ENCODE measurements around the gene ABCC2. TPM values are rescaled to one million over a fixed set of nuclear protein-coding genes. Genes with fewer than 3 reads are reported as not detected.

The ABCC2 gene
- total and polyA plus RNA-seq, 2 of the 4 experiments (the other 2 are of a cell fraction) = 0.21 to 0.36 TPM

- no peak overlapping the region for H2AK5ac ChIP-seq (ENCODE audit: low read depth, low read length)
- peak; percentile 25; the same call in 1 of the 2 replicates for TF ChIP-seq CTCF (conservative IDR thresholded peaks at IDR 0.05; ENCODE audit: low read depth, low read length)
- TF ChIP-seq SMC3 (IDR thresholded peaks at IDR 0.05; ENCODE audit: low read depth, low read length) = 0 out of 2 replicates have a peak, but pooled peaks have one; percentile 9
- no peak for TF ChIP-seq RCOR1 (IDR thresholded peaks at IDR 0.05; ENCODE audit: insufficient replicate concordance, low read length)
- TF ChIP-seq RAD21 (IDR thresholded peaks at IDR 0.05; ENCODE audit: low read length) = 0 out of 2 replicates have a peak, but pooled peaks have one; percentile 15
- POLR2A ChIA-PET (ENCODE audit: unreplicated experiment) = interaction anchor here (0.6 kb wide), 1 partner anchor 1202 kb away, joined by 15 read pairs; no protein-coding TSS in a partner anchor
- dilution Hi-C loops (cut with HindIII; ENCODE audit: low sequenced_read_pairs, unreplicated experiment) = no loop called here
- no peaks in the 10 kb centered on the region for H4K20me1 ChIP-seq (ENCODE audit: insufficient read depth, low read length)
- no peaks in the 10 kb centered on the region for H3K79me1 ChIP-seq (ENCODE audit: low read depth in 1 of 2, low read length in 2 of 2)
- H3K18ac ChIP-seq (ENCODE audit: low read depth, low read length) = no peak overlapping the region
- no peak overlapping the region for H2BK20ac ChIP-seq (ENCODE audit: low read depth, low read length)
- ATAC-seq (ENCODE audit: low read depth) = no peak
- H3K9me3 ChIP-seq (ENCODE audit: control insufficient read depth, insufficient read depth, low read length) = no peaks in the 10 kb centered on the region
- H3K27me3 ChIP-seq (ENCODE audit: control insufficient read depth, insufficient read depth, low read length) = peaks cover 2% of the 10 kb centered on the region
- no peaks in the 10 kb centered on the region; the same call in 1 of the 2 replicates for H3K4me1 ChIP-seq (ENCODE audit: control insufficient read depth, insufficient read depth, low read length)
- in situ Hi-C loops (cut with MboI; ENCODE audit: low sequenced_read_pairs) = no loop called here
- BruUV-seq (replicated peaks) = no TSS peak
- no peaks in the 10 kb centered on the region for H3K9me1 ChIP-seq (ENCODE audit: insufficient read depth, low read length)
- H3K4me3 ChIP-seq (ENCODE audit: insufficient read depth, low read depth, low read length) = no peak overlapping the region
- H3K9ac ChIP-seq (ENCODE audit: low read depth, low read length) = no peak overlapping the region
- no peak overlapping the region for H2BK120ac ChIP-seq (ENCODE audit: low read depth, low read length)
- WGBS, 2 experiments (ENCODE audit: extremely low coverage in 2 of 2, insufficient read length in 1 of 2) = no CpG with 5 or more reads among the region's 5 CpGs
- H4K5ac ChIP-seq (ENCODE audit: low read depth, low read length) = no peak overlapping the region
- no peak overlapping the region for H3K27ac ChIP-seq (ENCODE audit: insufficient read depth, low read length)
- no peak for DNase-seq
- H4K8ac ChIP-seq (ENCODE audit: low read depth in 2 of 2, low read length in 2 of 2) = no peak overlapping the region
- H3K14ac ChIP-seq (replicated peaks; ENCODE audit: low read depth, low read length) = no peak overlapping the region
- no peak overlapping the region for H2BK15ac ChIP-seq (ENCODE audit: low read depth, low read length)
- no peak overlapping the region for H2BK5ac ChIP-seq (ENCODE audit: low read depth, low read length, poor library complexity, severe bottlenecking)
- no peak overlapping the region for H2AFZ ChIP-seq (replicated peaks; ENCODE audit: low read length, poor library complexity)
- intact Hi-C loops (cut with micrococcal nuclease) = no loop called here
- H3K56ac ChIP-seq (ENCODE audit: extremely low read depth, insufficient read depth, low read length) = no peak overlapping the region
- H2AK9ac ChIP-seq (replicated peaks; ENCODE audit: low read depth, low read length, poor library complexity) = no peak overlapping the region
- no peak overlapping the region for H4K91ac ChIP-seq (ENCODE audit: insufficient read depth, low read depth, low read length)
- H3K4me2 ChIP-seq (ENCODE audit: low read depth, low read length) = no peak overlapping the region
- H3K23ac ChIP-seq (ENCODE audit: low read depth, low read length) = no peak overlapping the region
- no peak overlapping the region for H3K4ac ChIP-seq (ENCODE audit: low read depth, low read length)
- H3K36me3 ChIP-seq (ENCODE audit: control insufficient read depth, insufficient read depth, low read length) = no peaks in the 10 kb centered on the region
- CTCF ChIA-PET = interaction anchor here (0.6 to 1.9 kb wide), 6 partner anchors 10 to 258 kb away, joined by 3 to 4 read pairs (median 4); no protein-coding TSS in a partner anchor
These were observed 77.1 kb downstream of the ABCC2 start for GRCh38 chr10:99859585-99859984.

All from IMR-90 (cell line).